Immature natural killer cell (primary cell): ENCODE measurements around the gene IRF2. TPM values are rescaled to one million over a fixed set of nuclear protein-coding genes. Genes with fewer than 3 reads are reported as not detected.

Experiments used
- DNase-seq, 3 donors: peaks; one replicate each; pipeline ENCODE4 v3.0.0; 2022; ENCODE audit warnings: mixed read lengths in 1 of 3
- H3K27ac Mint-ChIP-seq, 6 donors: one replicate each; pipeline ENCODE4 v1.8.0; 2020; ENCODE audit warnings: mixed read lengths in 6 of 6, mild to moderate bottlenecking in 5 of 6, inconsistent platforms in 4 of 6, moderate library complexity in 3 of 6
- H3K27me3 Mint-ChIP-seq, 3 donors: one replicate each; pipeline ENCODE4 v1.8.0; 2020 to 2021; ENCODE audit warnings: low read depth in 3 of 3, mild to moderate bottlenecking in 3 of 3, mixed read lengths in 3 of 3, moderate library complexity in 3 of 3, inconsistent platforms in 1 of 3
- H3K36me3 Mint-ChIP-seq, 3 donors: one replicate each; pipeline ENCODE4 v1.8.0; 2020; ENCODE audit warnings: mixed read lengths in 3 of 3, inconsistent platforms in 2 of 3, mild to moderate bottlenecking in 2 of 3
- H3K4me1 Mint-ChIP-seq, 2 donors: one replicate each; pipeline ENCODE4 v1.8.0; 2020; ENCODE audit warnings: inconsistent platforms in 2 of 2, mild to moderate bottlenecking in 2 of 2, mixed read lengths in 2 of 2, moderate library complexity in 1 of 2
- H3K4me3 Mint-ChIP-seq, 5 donors: one replicate each; pipeline ENCODE4 v1.8.0; 2020; ENCODE audit warnings: mild to moderate bottlenecking in 5 of 5, mixed read lengths in 5 of 5, inconsistent platforms in 3 of 5, moderate library complexity in 3 of 5
- H3K9me3 Mint-ChIP-seq, 6 donors: one replicate each; pipeline ENCODE4 v1.8.0; 2020; ENCODE audit warnings: mild to moderate bottlenecking in 6 of 6, mixed read lengths in 6 of 6, inconsistent platforms in 4 of 6, moderate library complexity in 3 of 6
- polyA plus RNA-seq, 3 donors: library from polyadenylated mRNA; unstranded; fragments of 300-500 nt; fragmentation: Illumina TruSeq; gene quantifications; one replicate each; pipeline ENCODE4 v1.2.3, GENCODE V29; 2021

IRF2 gene
- polyA plus RNA-seq, 3 donors from 2014 or later = 68.5 to 103 (median 76.9) TPM

DNA sequence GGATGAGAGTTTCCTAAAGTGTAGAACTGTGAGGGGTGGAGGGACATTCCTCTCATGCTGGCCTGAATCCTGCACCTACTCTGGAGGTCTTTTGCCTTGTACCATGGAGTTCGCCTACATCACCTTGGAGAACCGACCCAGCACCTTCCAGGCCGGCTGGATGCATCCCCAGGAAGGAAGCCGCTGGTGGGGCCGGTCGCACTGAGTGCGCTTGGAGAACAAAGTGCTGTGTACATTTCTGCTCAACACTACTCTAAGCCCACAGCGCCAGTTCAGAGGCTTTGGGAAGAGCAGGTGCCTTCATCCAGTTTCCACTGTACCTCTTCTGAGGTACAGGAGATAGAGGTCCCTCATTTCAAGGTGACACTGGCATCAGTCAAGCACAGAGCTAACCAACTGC, 15.4 kb upstream of the IRF2 start:
- Mint-ChIP-seq H3K27me3 (peaks cover 0 to 6% (median 0%) of the 10 kb centered on the region in 3 donors), H3K27ac (no peak overlapping the region), H3K4me1 (peaks cover 0 to 3% of the 10 kb centered on the region in 2 donors), H3K36me3 (peaks cover 4 to 5% (median 4%) of the 10 kb centered on the region in 3 donors), H3K4me3 (no peak overlapping the region), H3K9me3 (no peaks in the 10 kb centered on the region)
- no peak for DNase-seq

- no peak overlapping the region for H3K4me3 Mint-ChIP-seq
- H3K9me3 Mint-ChIP-seq = no peaks in the 10 kb centered on the region
- no peak overlapping the region for H3K27ac Mint-ChIP-seq
- DNase-seq = no peak
- peaks cover 4 to 7% (median 5%) of the 10 kb centered on the region in 3 donors for H3K36me3 Mint-ChIP-seq
- peaks cover 2 to 5% of the 10 kb centered on the region in 2 donors for H3K4me1 Mint-ChIP-seq
- H3K27me3 Mint-ChIP-seq = peaks cover 0 to 4% (median 0%) of the 10 kb centered on the region in 3 donors
Observed at GRCh38 chr4:184487503-184487902, 13.2 kb upstream of the IRF2 start.

- Mint-ChIP-seq H3K36me3 (peaks cover 2 to 9% (median 3%) of the 10 kb centered on the region in 3 donors), H3K4me1 (peaks cover 4 to 5% of the 10 kb centered on the region in 2 donors), H3K27ac (no peak overlapping the region), H3K27me3 (peaks cover 0 to 1% (median 0%) of the 10 kb centered on the region in 3 donors), H3K4me3 (no peak overlapping the region), H3K9me3 (no peaks in the 10 kb centered on the region)
- DNase-seq = no peak
Observed at GRCh38 chr4:184485279-184485678, 10.9 kb upstream of the IRF2 start.

GRCh38 chr4:184481544-184481943, 7.2 kb upstream of the IRF2 start:
- peaks cover 0 to 4% (median 2%) of the 10 kb centered on the region in 3 donors for H3K27me3 Mint-ChIP-seq
- no peaks in the 10 kb centered on the region for H3K9me3 Mint-ChIP-seq
- H3K4me1 Mint-ChIP-seq = peaks cover 22 to 37% of the 10 kb centered on the region in 2 donors
- H3K27ac Mint-ChIP-seq = no peak overlapping the region
- peaks cover 3 to 12% (median 12%) of the 10 kb centered on the region in 3 donors for H3K36me3 Mint-ChIP-seq
- H3K4me3 Mint-ChIP-seq = no peak overlapping the region
- DNase-seq = no peak

DNA sequence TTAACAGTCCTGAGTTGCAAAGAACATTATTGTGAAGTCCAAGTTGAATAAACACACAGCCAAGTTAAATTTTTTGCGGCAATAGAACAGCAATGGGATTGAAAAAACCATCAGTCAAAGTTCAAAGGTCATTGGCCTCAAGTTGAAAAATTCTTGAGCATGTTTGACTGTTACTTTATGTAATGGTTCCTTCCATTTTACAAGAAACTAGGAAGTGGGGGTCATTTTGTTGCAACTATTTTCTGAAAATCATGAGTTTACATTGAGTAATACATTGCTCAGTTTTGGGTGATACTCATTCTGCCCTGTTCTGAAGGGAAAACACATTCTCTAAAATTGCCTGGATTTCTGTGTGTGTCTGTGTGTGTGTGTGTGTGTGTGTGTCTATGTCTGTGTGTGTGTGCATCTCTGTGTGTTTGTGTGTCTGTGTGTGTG, 5.2 kb upstream of the IRF2 start:
- H3K27ac Mint-ChIP-seq = peak overlapping the region in 5 of 6 donors; percentile 1 to 82 (median 21)
- H3K36me3 Mint-ChIP-seq = peaks cover 3 to 12% (median 7%) of the 10 kb centered on the region in 3 donors
- no peak overlapping the region for H3K4me3 Mint-ChIP-seq
- peaks cover 37 to 53% of the 10 kb centered on the region in 2 donors for H3K4me1 Mint-ChIP-seq
- H3K27me3 Mint-ChIP-seq = peaks cover 0 to 14% (median 5%) of the 10 kb centered on the region in 3 donors
- no peaks in the 10 kb centered on the region for H3K9me3 Mint-ChIP-seq
- no peak for DNase-seq

- no peaks in the 10 kb centered on the region for H3K9me3 Mint-ChIP-seq
Observed at GRCh38 chr4:184477201-184477999, 3.0 kb upstream of the IRF2 start.

GRCh38 chr4:184476695-184477094, 2.3 kb upstream of the IRF2 start:
- peaks cover 0 to 12% (median 7%) of the 10 kb centered on the region in 3 donors for H3K36me3 Mint-ChIP-seq
- peaks cover 8 to 30% (median 17%) of the 10 kb centered on the region in 3 donors for H3K27me3 Mint-ChIP-seq
- peaks cover 40 to 56% of the 10 kb centered on the region in 2 donors for H3K4me1 Mint-ChIP-seq
- peak overlapping the region; percentile 46 to 100 (median 77) for H3K4me3 Mint-ChIP-seq
- peak overlapping the region; percentile 73 to 99 (median 84) for H3K27ac Mint-ChIP-seq
- DNase-seq = no peak
- H3K9me3 Mint-ChIP-seq = no peaks in the 10 kb centered on the region

More at GRCh38 chr4:184477201-184477999, 3.0 kb upstream of the IRF2 start:
- Mint-ChIP-seq H3K4me1 (peaks cover 35 to 49% of the 10 kb centered on the region in 2 donors), H3K27ac (peak overlapping the region; percentile 73 to 99 (median 84)), H3K36me3 (peaks cover 0 to 12% (median 7%) of the 10 kb centered on the region in 3 donors), H3K27me3 (peaks cover 8 to 26% (median 15%) of the 10 kb centered on the region in 3 donors), H3K4me3 (peak overlapping the region; percentile 46 to 100 (median 77))
- no peak for DNase-seq

DNA sequence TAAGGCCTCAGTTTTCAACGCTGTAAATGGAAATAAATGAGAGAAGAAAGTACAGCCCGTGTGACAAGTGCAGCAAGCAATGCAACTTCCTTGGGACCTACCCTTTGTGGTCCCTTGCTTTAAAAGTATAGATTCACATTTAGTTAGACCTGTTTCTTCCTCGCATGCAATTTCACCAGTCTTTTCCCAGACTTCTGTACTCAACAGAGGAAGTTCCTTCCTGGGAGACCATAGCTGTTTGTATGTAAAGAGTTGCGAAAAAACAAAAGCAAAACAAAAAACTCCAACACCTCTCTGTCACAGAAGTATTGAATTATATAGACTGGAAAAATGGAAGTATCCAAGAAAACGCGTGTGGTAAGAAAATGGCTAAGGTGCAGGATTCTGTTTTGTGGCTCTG, 1.1 kb upstream of the IRF2 start:
- no peak for DNase-seq
- Mint-ChIP-seq H3K27ac (peak overlapping the region; percentile 96 to 99 (median 98)), H3K4me1 (peaks cover 48 to 68% of the 10 kb centered on the region in 2 donors), H3K36me3 (peaks cover 0 to 12% (median 3%) of the 10 kb centered on the region in 3 donors), H3K4me3 (peak overlapping the region; percentile 96 to 100 (median 99)), H3K9me3 (no peaks in the 10 kb centered on the region), H3K27me3 (peaks cover 8 to 29% (median 17%) of the 10 kb centered on the region in 3 donors)

GRCh38 chr4:184475096-184475461, 729 bp upstream of the IRF2 start:
- Mint-ChIP-seq H3K27me3 (peaks cover 8 to 29% (median 17%) of the 10 kb centered on the region in 3 donors), H3K4me1 (peaks cover 51 to 72% of the 10 kb centered on the region in 2 donors), H3K4me3 (peak overlapping the region; percentile 96 to 100 (median 99)), H3K36me3 (peaks cover 0 to 12% (median 3%) of the 10 kb centered on the region in 3 donors), H3K9me3 (no peaks in the 10 kb centered on the region), H3K27ac (peak overlapping the region; percentile 96 to 99 (median 98))
- DNase-seq = peak; percentile 52 to 55 (median 53)

- Mint-ChIP-seq H3K27me3 (peaks cover 8 to 29% (median 17%) of the 10 kb centered on the region in 3 donors), H3K27ac (peak overlapping the region; percentile 96 to 99 (median 98)), H3K9me3 (no peaks in the 10 kb centered on the region), H3K4me3 (peak overlapping the region; percentile 96 to 100 (median 99)), H3K36me3 (peaks cover 0 to 12% (median 3%) of the 10 kb centered on the region in 3 donors), H3K4me1 (peaks cover 60 to 73% of the 10 kb centered on the region in 2 donors)
- peak; percentile 60 to 62 (median 60) for DNase-seq
Observed at GRCh38 chr4:184473499-184474262, 669 bp downstream of the IRF2 start.

DNA sequence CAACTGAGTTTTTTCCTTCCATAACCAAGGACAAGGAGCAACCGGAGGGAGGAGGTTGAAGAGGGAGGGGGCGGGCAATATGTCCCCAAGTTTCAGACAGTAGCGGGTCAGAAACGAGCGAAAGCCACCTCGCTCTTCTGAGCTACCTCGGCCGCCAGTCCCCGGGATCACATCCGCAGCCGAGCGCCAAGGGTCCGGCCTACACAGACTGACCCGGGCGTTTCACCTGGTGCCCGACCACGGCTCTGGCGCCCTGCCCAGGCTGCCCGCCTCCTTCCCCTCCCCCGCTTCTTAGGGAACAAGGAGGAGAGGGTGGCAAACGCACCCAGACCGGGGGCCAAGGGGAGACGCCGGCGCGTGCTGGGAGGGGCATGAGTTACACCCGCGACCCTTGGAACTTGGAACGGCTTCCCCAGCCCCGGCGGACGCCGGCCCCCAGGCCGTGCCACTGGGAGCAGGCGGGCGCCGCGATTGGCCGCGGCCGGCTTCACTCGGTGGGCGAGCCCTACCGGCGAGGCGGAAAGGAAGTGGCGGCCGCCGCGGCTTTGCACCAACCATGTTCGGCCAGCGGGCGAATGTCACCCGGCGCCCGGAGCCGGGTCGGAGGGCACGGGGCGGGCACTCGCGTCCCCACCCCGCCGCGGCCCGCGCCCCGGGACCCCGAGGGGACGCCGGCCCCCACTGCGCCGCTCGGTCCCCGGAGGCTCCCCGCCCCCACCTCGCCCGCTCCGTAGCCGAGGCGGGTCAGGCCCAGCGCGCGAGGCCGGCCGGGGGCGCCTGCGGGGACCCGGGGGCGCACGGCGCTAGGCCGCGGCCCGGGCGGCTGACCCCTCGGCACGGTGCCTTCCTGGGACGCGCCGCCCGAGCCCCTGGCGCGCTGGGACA, 1.5 kb downstream of the IRF2 start:
- H3K9me3 Mint-ChIP-seq = no peaks in the 10 kb centered on the region
- H3K4me1 Mint-ChIP-seq = peaks cover 65 to 76% of the 10 kb centered on the region in 2 donors
- peak; percentile 78 to 82 (median 79) for DNase-seq
- peak overlapping the region; percentile 92 to 98 (median 96) for H3K27ac Mint-ChIP-seq
- peak overlapping the region; percentile 86 to 96 (median 90) for H3K4me3 Mint-ChIP-seq
- H3K27me3 Mint-ChIP-seq = peaks cover 8 to 29% (median 15%) of the 10 kb centered on the region in 3 donors
- peaks cover 0 to 8% (median 3%) of the 10 kb centered on the region in 3 donors for H3K36me3 Mint-ChIP-seq

GRCh38 chr4:184471881-184472613, 2.3 kb downstream of the IRF2 start:
- Mint-ChIP-seq H3K36me3 (peaks cover 0 to 4% (median under 1%) of the 10 kb centered on the region in 3 donors), H3K4me3 (peak overlapping the region; percentile 86 to 96 (median 90)), H3K27ac (peak overlapping the region; percentile 92 to 98 (median 96)), H3K4me1 (peaks cover 67 to 76% of the 10 kb centered on the region in 2 donors), H3K27me3 (peaks cover 8 to 26% (median 15%) of the 10 kb centered on the region in 3 donors), H3K9me3 (no peaks in the 10 kb centered on the region)
- peak; percentile 20 to 23 (median 21) for DNase-seq
